GM20000 (cell line): ENCODE data around the gene MPV17.

Experiments
- DNase-seq: peaks from one replicate; pipeline ENCODE4 v3.0.0; 2012; ENCODE audit warnings: low spot score
- CTCF ChIP-seq: IDR thresholded peaks from 2 replicates; pipeline ENCODE4 v1.5.1; 2012; ENCODE audit warnings: mild to moderate bottlenecking, control low read depth; ENCODE audit errors: extremely low read depth, missing control alignments

MPV17 gene

DNA sequence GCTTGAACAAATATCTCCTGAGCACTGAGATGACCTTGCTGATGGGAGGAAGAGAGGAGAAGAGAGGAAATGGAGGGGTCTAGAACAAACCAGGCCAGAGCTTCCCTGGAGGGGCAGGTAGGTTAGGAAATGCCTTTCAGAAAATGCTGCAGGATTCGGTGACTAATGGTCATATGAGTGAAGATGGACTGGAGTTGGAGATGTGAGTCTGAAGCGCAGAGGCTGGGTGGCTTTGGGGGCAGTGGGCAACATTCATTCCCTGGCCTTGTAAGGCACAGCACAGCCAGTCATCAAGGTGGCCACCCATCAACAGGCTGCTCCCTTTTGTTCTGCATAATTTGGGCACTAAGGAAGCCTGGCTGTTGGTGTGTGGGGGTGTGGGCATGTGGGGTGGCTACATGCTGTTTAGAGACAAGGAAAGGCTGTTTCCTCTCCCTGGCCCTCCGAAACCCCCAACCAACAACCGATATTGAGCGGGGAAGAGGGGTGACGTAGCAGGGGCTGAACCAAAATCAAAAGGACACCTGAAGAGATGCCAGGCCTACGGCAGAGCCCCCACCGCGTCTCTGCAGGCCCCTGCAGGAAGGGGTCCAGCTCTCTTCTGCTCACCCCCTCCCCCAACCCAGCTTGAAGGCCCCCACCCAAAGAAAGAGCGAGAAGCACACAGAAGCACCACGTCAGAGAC lies 61.5 kb downstream of the MPV17 start:
- no peak for DNase-seq
- no peak for TF ChIP-seq CTCF
